HCT116 (cell line): ENCODE measurements around the gene THADA. TPM values are rescaled to one million over a fixed set of nuclear protein-coding genes. Genes with fewer than 3 reads are reported as not detected.

Source experiments
- ATAC-seq: fragments of 200-7000 bp; cut with Tn5 transposase; 2 replicates; pipeline ENCODE4 v1.9.1; 2020; ENCODE audit warnings: mild to moderate bottlenecking, moderate library complexity
- BruUV-seq: library from RNA; stranded (reverse); fragments of 400-500 nt; replicated peaks from 2 replicates; lab custom pipeline; 2021; lab: Mats Ljungman, UMichigan
- CTCF ChIA-PET: fragments of 300-600 bp; sonication (Branson Sonifier 250); formaldehyde crosslinking; loops from one replicate; lab custom pipeline; 2021; ENCODE audit warnings: antibody characterized with exemption; lab: Charles Lee
- POLR2A ChIA-PET: fragments of 300-600, 350-600 bp; sonication (Branson Sonifier 250); formaldehyde crosslinking; loops from one replicate; lab custom pipeline; 2021; ENCODE audit warnings: antibody characterized with exemption; lab: Charles Lee
- RAD21 ChIA-PET, 2 experiments: fragments of 300-600 bp; sonication (Branson Sonifier 250); formaldehyde crosslinking; loops; one replicate each; lab custom pipeline; 2023; ENCODE audit warnings: low total read pairs in 2 of 2; ENCODE audit not compliant: uncharacterized antibody in 2 of 2, unreplicated experiment in 2 of 2, low non-redundant PET in 1 of 2; lab: Charles Lee
- DNase-seq: peaks from one replicate; pipeline ENCODE4 v3.0.0-alpha.2; 2010; ENCODE audit warnings: low read depth, low spot score
- H2AFZ ChIP-seq: fragments of 200-600 bp; shearing (Covaris generic), sonication (generic); 2 replicates; pipeline ENCODE4 v1.6.1; 2017; ENCODE audit warnings: low read depth, mixed run types, mixed read lengths, antibody characterized with exemption, low read length; ENCODE audit not compliant: poor library complexity, severe bottlenecking
- H3K27ac ChIP-seq: 2 replicates; pipeline ENCODE4 v1.5.1; 2012; ENCODE audit warnings: low read depth, low read length
- H3K27me3 ChIP-seq: fragments of 200-600 bp; sonication (generic); 2 replicates; pipeline ENCODE4 v1.6.1; 2016; ENCODE audit warnings: mixed run types, low read length, mixed read lengths; ENCODE audit not compliant: insufficient read depth
- H3K36me3 ChIP-seq, 2 experiments: fragments of 200-500 bp in 1 of 2; fragments of 200-600 bp in 1 of 2; sonication (Bioruptor generic) in 1 of 2; sonication (generic) in 1 of 2; 2 replicates each; pipeline versions ENCODE4 v1.5.1 to v1.6.1; 2014 to 2016; ENCODE audit warnings: low read length in 2 of 2, inconsistent platforms in 1 of 2, mixed read lengths in 1 of 2, mixed run types in 1 of 2; ENCODE audit not compliant: insufficient read depth in 2 of 2, control insufficient read depth in 1 of 2
- H3K4me1 ChIP-seq, 2 experiments: fragments of 200-600 bp in 1 of 2; sonication (generic) in 1 of 2; 2 replicates each; pipeline versions ENCODE4 v1.5.1 to v1.6.1; 2012 to 2017; ENCODE audit warnings: low read length in 2 of 2, inconsistent platforms in 1 of 2, mild to moderate bottlenecking in 1 of 2, mixed read lengths in 1 of 2, mixed run types in 1 of 2, moderate library complexity in 1 of 2; ENCODE audit not compliant: insufficient read depth in 2 of 2, control insufficient read depth in 1 of 2
- H3K4me2 ChIP-seq: fragments of 200-600 bp; sonication (generic); 2 replicates; pipeline ENCODE4 v1.6.1; 2017; ENCODE audit warnings: mixed run types, low read length, mixed read lengths
- H3K4me3 ChIP-seq, 2 experiments: fragments of 200-600 bp in 1 of 2; sonication (generic) in 1 of 2; replicated peaks in 1 of 2; 2 replicates each; pipeline ENCODE4 v1.5.1; 2011 to 2016; ENCODE audit warnings: low read length in 2 of 2, control low read depth in 1 of 2, low read depth in 1 of 2, mild to moderate bottlenecking in 1 of 2, mixed read lengths in 1 of 2, mixed run types in 1 of 2
- H3K79me2 ChIP-seq: fragments of 200-600 bp; sonication (generic); 2 replicates; pipeline ENCODE4 v1.6.1; 2017; ENCODE audit warnings: mild to moderate bottlenecking, mixed run types, low read length, moderate library complexity, mixed read lengths; ENCODE audit not compliant: insufficient read depth
- H3K9ac ChIP-seq: fragments of 200-600 bp; sonication (generic); 2 replicates; pipeline ENCODE4 v1.6.1; 2016; ENCODE audit warnings: low read length, mixed read lengths
- H3K9me2 ChIP-seq: fragments of 200-600 bp; sonication (generic), shearing (Covaris generic); 2 replicates; pipeline ENCODE4 v1.6.1; 2017; ENCODE audit warnings: mixed run types, mild to moderate bottlenecking, moderate library complexity; ENCODE audit not compliant: insufficient read depth
- H3K9me3 ChIP-seq, 2 experiments: fragments of 200-500 bp in 1 of 2; fragments of 200-600 bp in 1 of 2; sonication (Bioruptor generic) in 1 of 2; sonication (generic) in 1 of 2; 2 replicates each; pipeline ENCODE4 v1.6.1; 2014 to 2017; ENCODE audit warnings: low read length in 2 of 2, mixed read lengths in 2 of 2, inconsistent platforms in 1 of 2, low read depth in 1 of 2, mild to moderate bottlenecking in 1 of 2, mixed run types in 1 of 2, moderate library complexity in 1 of 2; ENCODE audit not compliant: control insufficient read depth in 1 of 2, insufficient read depth in 1 of 2
- H4K20me1 ChIP-seq: fragments of 200-600 bp; sonication (generic), shearing (Covaris generic); 2 replicates; pipeline ENCODE4 v1.6.1; 2017; ENCODE audit warnings: mixed run types, mild to moderate bottlenecking, moderate library complexity; ENCODE audit not compliant: insufficient read depth
- CBX3 ChIP-seq: IDR thresholded peaks from 2 replicates; pipeline ENCODE4 v1.6.1; 2012; ENCODE audit warnings: low read depth
- EZH2phosphoT487 ChIP-seq: fragments of 200-600 bp; IDR thresholded peaks from 2 replicates; pipeline ENCODE4 v1.6.1; 2018; ENCODE audit warnings: antibody characterized with exemption, borderline replicate concordance
- FOSL1 ChIP-seq: IDR thresholded peaks from 2 replicates; pipeline ENCODE4 v1.6.1; 2012; ENCODE audit warnings: low read depth
- JUND ChIP-seq: IDR thresholded peaks from 2 replicates; pipeline ENCODE4 v1.6.1; 2012
- RAD21 ChIP-seq: IDR thresholded peaks from 2 replicates; pipeline ENCODE4 v1.6.1; 2012; ENCODE audit warnings: low read depth, mild to moderate bottlenecking
- SIN3A ChIP-seq: IDR thresholded peaks from 2 replicates; pipeline ENCODE4 v1.6.1; 2012; ENCODE audit warnings: low read depth
- SP1 ChIP-seq: IDR thresholded peaks from 2 replicates; pipeline ENCODE4 v1.6.1; 2012; ENCODE audit warnings: low read depth
- SRF ChIP-seq: IDR thresholded peaks from 2 replicates; pipeline ENCODE4 v1.6.1; 2012; ENCODE audit warnings: low read depth
- ZNF274 ChIP-seq: fragments of 200-500 bp; sonication (Bioruptor generic); IDR thresholded peaks from 2 replicates; pipeline ENCODE4 v1.6.1; 2014; ENCODE audit warnings: mild to moderate bottlenecking, low read depth, low read length, inconsistent platforms
- intact Hi-C: fragments of 100-400 bp; cut with micrococcal nuclease; formaldehyde crosslinking; loops from 2 replicates; pipeline ENCODE4 v1.10.0; 2022
- total RNA-seq: library from RNA; stranded (reverse); gene quantifications from one replicate; pipeline ENCODE4 v1.2.1, GENCODE V29; 2021; ENCODE audit not compliant: unreplicated experiment
- TF ChIP-seq, protein P1 (sequence below), 3 experiments: fragments of 200-600 bp in 1 of 3; sonication (generic) in 1 of 3; IDR thresholded peaks in 2 of 3; conservative IDR thresholded peaks in 1 of 3; 2 replicates each; pipeline ENCODE4 v1.5.1; 2012 to 2017; ENCODE audit warnings: low read depth in 2 of 3, low read length in 2 of 3, antibody characterized with exemption in 1 of 3, borderline replicate concordance in 1 of 3, control low read depth in 1 of 3, mild to moderate bottlenecking in 1 of 3, mixed read lengths in 1 of 3, mixed run types in 1 of 3, moderate library complexity in 1 of 3; ENCODE audit not compliant: insufficient read depth in 1 of 3
- TF ChIP-seq, protein P2 (sequence below): IDR thresholded peaks from 2 replicates; pipeline ENCODE4 v1.6.1; 2012
- TF ChIP-seq, protein P3 (sequence below): IDR thresholded peaks from 2 replicates; pipeline ENCODE4 v1.6.1; 2012; ENCODE audit warnings: low read depth

THADA gene
- total RNA-seq, 1 experiment from 2014 or later, result 30.7 TPM

DNA sequence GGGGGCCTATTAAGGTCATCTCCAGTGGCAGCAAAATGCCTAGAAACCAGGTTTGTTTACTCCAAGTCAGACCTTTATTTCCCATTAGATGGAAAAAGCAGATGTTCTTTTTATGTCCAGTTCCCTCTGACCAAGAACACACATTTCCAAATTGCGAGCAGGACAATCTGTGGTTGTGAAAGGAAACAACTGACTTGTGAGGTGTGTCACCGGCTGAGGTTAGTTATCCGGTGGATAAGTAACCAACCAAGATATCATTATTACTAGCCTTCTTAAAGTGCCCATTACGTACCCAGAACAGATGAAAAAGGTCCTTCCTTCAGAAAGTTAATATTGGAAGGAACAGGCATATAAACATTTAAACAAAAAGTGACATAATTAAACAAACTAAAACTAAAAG, 112.9 kb downstream of the THADA start:
- ATAC-seq, result no peak
- BruUV-seq, result no TSS peak
- H3K4me1 ChIP-seq, result peaks cover 0 to 5% of the 10 kb centered on the region in 2 experiments; a peak in 1 of 4 replicates
- H3K4me2 ChIP-seq, result no peak overlapping the region
- TF ChIP-seq ZNF274, result no peak
- TF ChIP-seq, protein P1, sequence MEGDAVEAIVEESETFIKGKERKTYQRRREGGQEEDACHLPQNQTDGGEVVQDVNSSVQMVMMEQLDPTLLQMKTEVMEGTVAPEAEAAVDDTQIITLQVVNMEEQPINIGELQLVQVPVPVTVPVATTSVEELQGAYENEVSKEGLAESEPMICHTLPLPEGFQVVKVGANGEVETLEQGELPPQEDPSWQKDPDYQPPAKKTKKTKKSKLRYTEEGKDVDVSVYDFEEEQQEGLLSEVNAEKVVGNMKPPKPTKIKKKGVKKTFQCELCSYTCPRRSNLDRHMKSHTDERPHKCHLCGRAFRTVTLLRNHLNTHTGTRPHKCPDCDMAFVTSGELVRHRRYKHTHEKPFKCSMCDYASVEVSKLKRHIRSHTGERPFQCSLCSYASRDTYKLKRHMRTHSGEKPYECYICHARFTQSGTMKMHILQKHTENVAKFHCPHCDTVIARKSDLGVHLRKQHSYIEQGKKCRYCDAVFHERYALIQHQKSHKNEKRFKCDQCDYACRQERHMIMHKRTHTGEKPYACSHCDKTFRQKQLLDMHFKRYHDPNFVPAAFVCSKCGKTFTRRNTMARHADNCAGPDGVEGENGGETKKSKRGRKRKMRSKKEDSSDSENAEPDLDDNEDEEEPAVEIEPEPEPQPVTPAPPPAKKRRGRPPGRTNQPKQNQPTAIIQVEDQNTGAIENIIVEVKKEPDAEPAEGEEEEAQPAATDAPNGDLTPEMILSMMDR (IDR thresholded peaks at IDR 0.05 in 2 of 3, conservative IDR thresholded peaks at IDR 0.05 in 1 of 3; ENCODE audit: borderline replicate concordance in 1 of 3, insufficient read depth in 1 of 3, low read depth in 2 of 3, low read length in 2 of 3), result no peak
- TF ChIP-seq FOSL1, result no peak
- TF ChIP-seq JUND, result no peak
- no peak for TF ChIP-seq SP1
- TF ChIP-seq, protein P2, sequence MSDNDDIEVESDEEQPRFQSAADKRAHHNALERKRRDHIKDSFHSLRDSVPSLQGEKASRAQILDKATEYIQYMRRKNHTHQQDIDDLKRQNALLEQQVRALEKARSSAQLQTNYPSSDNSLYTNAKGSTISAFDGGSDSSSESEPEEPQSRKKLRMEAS, result no peak
- TF ChIP-seq EZH2phosphoT487, result no peak
- no peak for TF ChIP-seq CBX3
- no peak for TF ChIP-seq SRF
- TF ChIP-seq SIN3A, result no peak
- TF ChIP-seq RAD21, result no peak
- TF ChIP-seq, protein P3, sequence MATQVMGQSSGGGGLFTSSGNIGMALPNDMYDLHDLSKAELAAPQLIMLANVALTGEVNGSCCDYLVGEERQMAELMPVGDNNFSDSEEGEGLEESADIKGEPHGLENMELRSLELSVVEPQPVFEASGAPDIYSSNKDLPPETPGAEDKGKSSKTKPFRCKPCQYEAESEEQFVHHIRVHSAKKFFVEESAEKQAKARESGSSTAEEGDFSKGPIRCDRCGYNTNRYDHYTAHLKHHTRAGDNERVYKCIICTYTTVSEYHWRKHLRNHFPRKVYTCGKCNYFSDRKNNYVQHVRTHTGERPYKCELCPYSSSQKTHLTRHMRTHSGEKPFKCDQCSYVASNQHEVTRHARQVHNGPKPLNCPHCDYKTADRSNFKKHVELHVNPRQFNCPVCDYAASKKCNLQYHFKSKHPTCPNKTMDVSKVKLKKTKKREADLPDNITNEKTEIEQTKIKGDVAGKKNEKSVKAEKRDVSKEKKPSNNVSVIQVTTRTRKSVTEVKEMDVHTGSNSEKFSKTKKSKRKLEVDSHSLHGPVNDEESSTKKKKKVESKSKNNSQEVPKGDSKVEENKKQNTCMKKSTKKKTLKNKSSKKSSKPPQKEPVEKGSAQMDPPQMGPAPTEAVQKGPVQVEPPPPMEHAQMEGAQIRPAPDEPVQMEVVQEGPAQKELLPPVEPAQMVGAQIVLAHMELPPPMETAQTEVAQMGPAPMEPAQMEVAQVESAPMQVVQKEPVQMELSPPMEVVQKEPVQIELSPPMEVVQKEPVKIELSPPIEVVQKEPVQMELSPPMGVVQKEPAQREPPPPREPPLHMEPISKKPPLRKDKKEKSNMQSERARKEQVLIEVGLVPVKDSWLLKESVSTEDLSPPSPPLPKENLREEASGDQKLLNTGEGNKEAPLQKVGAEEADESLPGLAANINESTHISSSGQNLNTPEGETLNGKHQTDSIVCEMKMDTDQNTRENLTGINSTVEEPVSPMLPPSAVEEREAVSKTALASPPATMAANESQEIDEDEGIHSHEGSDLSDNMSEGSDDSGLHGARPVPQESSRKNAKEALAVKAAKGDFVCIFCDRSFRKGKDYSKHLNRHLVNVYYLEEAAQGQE, result no peak
- DNase-seq, result no peak
- no peak overlapping the region for H3K9ac ChIP-seq
- no peak overlapping the region for H2AFZ ChIP-seq
- H3K27me3 ChIP-seq, result no peaks in the 10 kb centered on the region
- no peaks in the 10 kb centered on the region for H3K9me3 ChIP-seq
- intact Hi-C loops, result loop anchor here (2.0 kb wide), 1 partner anchor 254 kb away; no protein-coding TSS in a partner anchor
- H4K20me1 ChIP-seq, result no peaks in the 10 kb centered on the region
- no peak overlapping the region for H3K27ac ChIP-seq
- H3K36me3 ChIP-seq, result no peaks in the 10 kb centered on the region
- RAD21 ChIA-PET, result no interaction called here
- H3K9me2 ChIP-seq, result no peaks in the 10 kb centered on the region
- H3K79me2 ChIP-seq, result no peaks in the 10 kb centered on the region
- CTCF ChIA-PET, result interaction anchor here (1.1 to 1.8 kb wide), 3 partner anchors 233 to 459 kb away, joined by 3 to 7 read pairs (median 4); no protein-coding TSS in a partner anchor
- no peak overlapping the region for H3K4me3 ChIP-seq
- POLR2A ChIA-PET, result no interaction called here
